Heart right ventricle (tissue), 16 donors: ENCODE measurements around the gene STK39. TPM values are rescaled to one million over a fixed set of nuclear protein-coding genes. Genes with fewer than 3 reads are reported as not detected.

Experiments used
- ATAC-seq, 8 donors: fragments of 200-7000 bp; cut with Tn5 transposase; one replicate each; pipeline ENCODE4 v1.9.1; 2020; ENCODE audit warnings: mild to moderate bottlenecking in 8 of 8, moderate library complexity in 8 of 8, moderate number of reproducible peaks in 1 of 8
- DNase-seq, 2 donors: peaks; one replicate each; pipeline ENCODE4 v3.0.0-alpha.2; 2020
- H3K27ac ChIP-seq, 10 donors: fragments of 200-600 bp; sonication (generic) in 2 of 10; one replicate each; pipeline versions ENCODE4 v1.5.0 to v1.8.0; 2020 to 2022; ENCODE audit warnings: mild to moderate bottlenecking in 3 of 10
- H3K27me3 ChIP-seq, 7 donors: fragments of 200-600 bp; one replicate each; pipeline ENCODE4 v1.8.0; 2021 to 2022; ENCODE audit warnings: mild to moderate bottlenecking in 2 of 7
- H3K36me3 ChIP-seq, 9 donors: fragments of 200-600 bp; sonication (generic) in 1 of 9; one replicate each; pipeline versions ENCODE4 v1.5.0 to v1.8.0; 2020 to 2022; ENCODE audit warnings: mild to moderate bottlenecking in 2 of 9
- H3K4me1 ChIP-seq, 9 donors: fragments of 200-600 bp; sonication (generic) in 1 of 9; one replicate each; pipeline versions ENCODE4 v1.5.0 to v1.8.0; 2020 to 2022; ENCODE audit warnings: mild to moderate bottlenecking in 4 of 9
- H3K4me3 ChIP-seq, 10 donors: fragments of 200-600 bp; sonication (generic) in 2 of 10; one replicate each; pipeline versions ENCODE4 v1.5.0 to v1.8.0; 2020 to 2022; ENCODE audit warnings: mild to moderate bottlenecking in 7 of 10, moderate library complexity in 2 of 10
- H3K9me3 ChIP-seq, 11 donors: fragments of 200-600 bp in 10 of 11; sonication (generic) in 2 of 11; one replicate each; pipeline versions ENCODE4 v1.5.0 to v1.8.0; 2013 to 2022; ENCODE audit warnings: mild to moderate bottlenecking in 2 of 11, control low read depth in 1 of 11, moderate library complexity in 1 of 11
- CTCF ChIP-seq, 9 donors: fragments of 200-600 bp; sonication (generic) in 2 of 9; IDR thresholded peaks; one replicate each; pipeline versions ENCODE4 v1.5.0 to v1.8.0; 2021 to 2022; ENCODE audit warnings: antibody characterized with exemption in 9 of 9, mild to moderate bottlenecking in 5 of 9, moderate library complexity in 1 of 9
- WGBS, 2 donors: extraction: QIAGEN DNeasy Blood & Tissue Kit; methylation state at CpG; one replicate each; pipeline ENCODE4 v1.1.7; 2013; ENCODE audit warnings: inconsistent platforms in 1 of 2; 5-methylcytosine and 5-hydroxymethylcytosine counted together
- intact Hi-C, 10 donors: fragments of 100-400 bp; cut with DNase I; formaldehyde crosslinking; loops; one replicate each; pipeline versions ENCODE4 v1.11.1 to v1.14.2; 2022
- polyA plus RNA-seq, 2 donors: library from polyadenylated mRNA; stranded (reverse); fragments of 200-250 nt; gene quantifications; one replicate each; pipeline ENCODE4 v1.2.3, GENCODE V29; 2013
- total RNA-seq, 10 donors: library from RNA; stranded (reverse); fragmentation: NEBNext Ultra II Directional in 3 of 10; extraction: Animal tissue kit (Norgen Biotek cat#: 25700) in 3 of 10; gene quantifications; one replicate each; pipeline versions ENCODE4 v1.2.1 to v1.2.4, GENCODE V29; 2021 to 2023
- donor health status: Arrhythmogenic right ventricular cardiomyopathy.
- donor health status: ischemic (EF 13 %, LVEDD 7.1; RV severe dilation, severe dysfunction).
- donor health status: healthy with polysubstance abuse.
- donor health status: DM: no; HTN: yes; CAD: no.
- donor health status: DM: no; HTN: no; CAD: no.
- donor health status: ischemic (EF 25% LVEDD 6.9; RV normal size, moderate dysfunction).
- donor health status: ischemic (EF 25% LVEDD 5.7; RV mildly dilated, moderate dysfunction).
- donor health status: healthy.
- donor health status: DM: yes; HTN: yes; CAD: no.
- donor health status: Ischemic cardiomyopathy.
- donor health status: ischemic (EF 35%, LVEDD 5.7; RV mildly dilated, moderate dysfunction).
- donor health status: nonischemic (EF 11% LVEDD 7.7; RV severe dilation, severe dysfunction).
- donor health status: DM: yes; HTN: yes; CAD: no.
- donor health status: PGD.
- donor health status: ischemic (EF 29% LVEDD 5.4; RV normal size, mild dysfunction).
- donor health status: nonischemic (EF 23%, LVEDD 6.1; RV moderate dilation, normal function).

Gene STK39
- total and polyA plus RNA-seq, 12 donors = 15.2 to 35.5 (median 19.6) TPM

- Histone ChIP-seq H3K4me1 (peaks cover 0 to 49% (median 17%) of the 10 kb centered on the region in 9 donors), H3K4me3 (no peak overlapping the region), H3K9me3 (no peaks in the 10 kb centered on the region), H3K27ac (no peak overlapping the region), H3K27me3 (no peaks in the 10 kb centered on the region), H3K36me3 (peaks cover 0 to 23% (median 0%) of the 10 kb centered on the region in 9 donors)
- no peak for ATAC-seq
- intact Hi-C loops = no loop called here
- WGBS, 2 donors = 88 to 95% methylated on average over 5 of the region's 5 CpGs
- TF ChIP-seq CTCF (IDR thresholded peaks at IDR 0.05) = no peak
- DNase-seq = no peak
Observed at GRCh38 chr2:168179592-168179991, 67.8 kb downstream of the STK39 start.

GRCh38 chr2:168178520-168179324, 68.7 kb downstream of the STK39 start:
- Histone ChIP-seq H3K36me3 (peaks cover 0 to 23% (median 0%) of the 10 kb centered on the region in 9 donors), H3K4me1 (peaks cover 0 to 42% (median 9%) of the 10 kb centered on the region in 9 donors), H3K27me3 (no peaks in the 10 kb centered on the region), H3K27ac (no peak overlapping the region), H3K9me3 (no peaks in the 10 kb centered on the region), H3K4me3 (no peak overlapping the region)
- no peak for TF ChIP-seq CTCF (IDR thresholded peaks at IDR 0.05)
- no peak for ATAC-seq
- 82 to 87% methylated on average over 4 of the region's 4 CpGs for WGBS, 2 donors
- intact Hi-C loops = no loop called here
- DNase-seq = no peak

GRCh38 chr2:168176402-168176801, 71.0 kb downstream of the STK39 start:
- 69 to 78% methylated on average over 3 of the region's 3 CpGs for WGBS, 2 donors

GRCh38 chr2:168175469-168175868, 71.9 kb downstream of the STK39 start:
- Histone ChIP-seq H3K4me3 (no peak overlapping the region), H3K27me3 (no peaks in the 10 kb centered on the region), H3K27ac (no peak overlapping the region), H3K9me3 (no peaks in the 10 kb centered on the region), H3K4me1 (peaks cover 0 to 39% (median 10%) of the 10 kb centered on the region in 9 donors), H3K36me3 (peaks cover 0 to 9% (median 0%) of the 10 kb centered on the region in 9 donors)
- 86 to 96% methylated on average over 5 of the region's 5 CpGs for WGBS, 2 donors
- no peak for TF ChIP-seq CTCF (IDR thresholded peaks at IDR 0.05)
- ATAC-seq (no peak), DNase-seq (no peak)
- intact Hi-C loops = no loop called here

More at GRCh38 chr2:168176402-168176801, 71.0 kb downstream of the STK39 start:
- Histone ChIP-seq H3K27ac (no peak overlapping the region), H3K36me3 (peaks cover 0 to 19% (median 0%) of the 10 kb centered on the region in 9 donors), H3K4me1 (peaks cover 0 to 32% (median 7%) of the 10 kb centered on the region in 9 donors), H3K27me3 (no peaks in the 10 kb centered on the region), H3K4me3 (no peak overlapping the region), H3K9me3 (no peaks in the 10 kb centered on the region)
- no peak for DNase-seq
- no peak for TF ChIP-seq CTCF (IDR thresholded peaks at IDR 0.05)
- intact Hi-C loops = no loop called here
- ATAC-seq = no peak
